H1 (cell line): Measurements from ENCODE around the gene TTF1. TPM values are rescaled to one million over a fixed set of nuclear protein-coding genes. Genes with fewer than 3 reads are reported as not detected.

Source experiments
- CTCF ChIA-PET: fragments of 300-600 bp; sonication (Branson Sonifier 250); formaldehyde crosslinking; loops from one replicate; lab custom pipeline; 2021; ENCODE audit not compliant: partially characterized antibody; lab: Charles Lee
- POLR2A ChIA-PET: fragments of 300-600 bp; sonication (Branson Sonifier 250); formaldehyde crosslinking; loops from one replicate; lab custom pipeline; 2021; ENCODE audit warnings: inconsistent platforms; ENCODE audit not compliant: partially characterized antibody; lab: Charles Lee
- DNase-seq, 2 experiments: peaks; one replicate each; pipeline versions ENCODE4 v3.0.0 to v3.0.0-alpha.2; 2010 to 2022; ENCODE audit warnings: low spot score in 2 of 2, low read depth in 1 of 2, mixed read lengths in 1 of 2
- FAIRE-seq: peaks from 2 replicates; lab custom pipeline; 2011; peaks lifted over from hg19 to GRCh38; lab: Jason Lieb, UNC
- H2AFZ ChIP-seq: 2 replicates; pipeline ENCODE4 v1.8.1; 2012; ENCODE audit warnings: low read length, inconsistent platforms
- H2AK5ac ChIP-seq: 2 replicates; pipeline ENCODE4 v1.6.1; 2013; ENCODE audit warnings: low read depth, low read length
- H2BK120ac ChIP-seq: replicated peaks from 2 replicates; pipeline ENCODE3; 2013; ENCODE audit warnings: low read depth, low read length, inconsistent platforms
- H2BK12ac ChIP-seq: 2 replicates; pipeline ENCODE4 v1.6.1; 2013; ENCODE audit warnings: low read depth, low read length
- H2BK15ac ChIP-seq: 2 replicates; pipeline ENCODE4 v1.6.1; 2013; ENCODE audit warnings: low read length
- H2BK20ac ChIP-seq: 2 replicates; pipeline ENCODE4 v1.6.1; 2013; ENCODE audit warnings: low read length
- H2BK5ac ChIP-seq: 2 replicates; pipeline ENCODE4 v1.6.1; 2013; ENCODE audit warnings: low read depth, low read length
- H3K14ac ChIP-seq: 2 replicates; pipeline ENCODE4 v1.6.1; 2013; ENCODE audit warnings: inconsistent platforms; ENCODE audit not compliant: insufficient read length
- H3K18ac ChIP-seq: 2 replicates; pipeline ENCODE4 v1.6.1; 2013; ENCODE audit warnings: low read length; ENCODE audit errors: extremely low read depth
- H3K23ac ChIP-seq: 2 replicates; pipeline ENCODE4 v1.6.1; 2013; ENCODE audit warnings: inconsistent platforms; ENCODE audit not compliant: insufficient read length
- H3K23me2 ChIP-seq: 2 replicates; pipeline ENCODE4 v1.6.1; 2013; ENCODE audit warnings: low read depth, low read length
- H3K27ac ChIP-seq: 2 replicates; pipeline ENCODE4 v1.6.1; 2011; ENCODE audit warnings: low read depth, low read length, inconsistent platforms
- H3K27me3 ChIP-seq, 4 experiments: replicated peaks in 1 of 4; 1 replicate in 1 of 4; 2 replicates in 3 of 4; pipeline versions ENCODE4 v1.6.1 to v1.8.1; 2011 to 2013; ENCODE audit warnings: low read length in 3 of 4, mild to moderate bottlenecking in 3 of 4, inconsistent platforms in 2 of 4, mixed read lengths in 2 of 4, moderate library complexity in 1 of 4; ENCODE audit not compliant: control insufficient read depth in 3 of 4, insufficient read depth in 3 of 4; ENCODE audit errors: extremely low read depth in 1 of 4
- H3K36me3 ChIP-seq, 4 experiments: 2 replicates each; pipeline versions ENCODE4 v1.6.1 to v1.8.1; 2011 to 2013; ENCODE audit warnings: mild to moderate bottlenecking in 4 of 4, low read length in 3 of 4, moderate library complexity in 2 of 4, control low read depth in 1 of 4, inconsistent platforms in 1 of 4; ENCODE audit not compliant: insufficient read depth in 4 of 4, control insufficient read depth in 2 of 4
- H3K4ac ChIP-seq: replicated peaks from 2 replicates; pipeline ENCODE3; 2013; ENCODE audit warnings: low read length, low read depth, mixed read lengths, inconsistent platforms; ENCODE audit not compliant: insufficient read length
- H3K4me1 ChIP-seq, 4 experiments: replicated peaks in 1 of 4; 1 replicate in 1 of 4; 2 replicates in 3 of 4; pipeline versions ENCODE4 v1.6.1 to v1.8.1; 2011 to 2013; ENCODE audit warnings: low read length in 3 of 4, inconsistent platforms in 2 of 4, mixed read lengths in 1 of 4; ENCODE audit not compliant: insufficient read depth in 4 of 4, control insufficient read depth in 3 of 4
- H3K4me2 ChIP-seq, 2 experiments: 2 replicates each; pipeline versions ENCODE4 v1.6.1 to v1.8.1; 2011 to 2013; ENCODE audit warnings: low read depth in 2 of 2, low read length in 2 of 2, control low read depth in 1 of 2, inconsistent platforms in 1 of 2, mild to moderate bottlenecking in 1 of 2; ENCODE audit not compliant: insufficient read depth in 1 of 2
- H3K4me3 ChIP-seq, 4 experiments: fragments of 200-600, 300-600 bp in 1 of 4; sonication (generic), shearing (Covaris generic), sonication (Bioruptor Twin) in 1 of 4; 2 replicates each; pipeline versions ENCODE4 v1.5.1 to v1.8.1; 2011 to 2016; ENCODE audit warnings: low read length in 4 of 4, low read depth in 3 of 4, control low read depth in 2 of 4, inconsistent platforms in 2 of 4, mild to moderate bottlenecking in 2 of 4, mixed read lengths in 1 of 4, moderate library complexity in 1 of 4; ENCODE audit not compliant: insufficient read depth in 2 of 4; ENCODE audit errors: extremely low read depth in 1 of 4
- H3K56ac ChIP-seq: replicated peaks from 2 replicates; pipeline ENCODE3; 2013; ENCODE audit warnings: low read depth, mild to moderate bottlenecking, mixed read lengths, low read length, inconsistent platforms; ENCODE audit not compliant: insufficient read length
- H3K79me1 ChIP-seq: 2 replicates; pipeline ENCODE4 v1.6.1; 2013; ENCODE audit warnings: low read depth, low read length, control low read depth
- H3K79me2 ChIP-seq, 2 experiments: 2 replicates each; pipeline versions ENCODE4 v1.6.1 to v1.8.1; 2012 to 2013; ENCODE audit warnings: low read length in 2 of 2, mild to moderate bottlenecking in 2 of 2, inconsistent platforms in 1 of 2; ENCODE audit not compliant: insufficient read depth in 2 of 2, control insufficient read depth in 1 of 2
- H3K9ac ChIP-seq, 4 experiments: replicated peaks in 1 of 4; 1 replicate in 1 of 4; 2 replicates in 3 of 4; pipeline versions ENCODE4 v1.6.1 to v1.8.1; 2011 to 2013; ENCODE audit warnings: low read depth in 3 of 4, low read length in 3 of 4, control low read depth in 2 of 4, mild to moderate bottlenecking in 2 of 4, moderate library complexity in 2 of 4, inconsistent platforms in 1 of 4; ENCODE audit errors: extremely low read depth in 1 of 4
- H3K9me3 ChIP-seq, 2 experiments: 2 replicates each; pipeline versions ENCODE4 v1.6.1 to v1.8.1; 2012 to 2013; ENCODE audit warnings: mild to moderate bottlenecking in 2 of 2, moderate library complexity in 2 of 2, control low read depth in 1 of 2, inconsistent platforms in 1 of 2, low read depth in 1 of 2, low read length in 1 of 2, mixed read lengths in 1 of 2; ENCODE audit not compliant: insufficient read depth in 2 of 2
- H4K20me1 ChIP-seq, 2 experiments: replicated peaks in 1 of 2; 2 replicates each; pipeline versions ENCODE3 to v1.8.1; 2011 to 2013; ENCODE audit warnings: inconsistent platforms in 2 of 2, low read length in 2 of 2, mild to moderate bottlenecking in 1 of 2; ENCODE audit not compliant: insufficient read depth in 2 of 2, control insufficient read depth in 1 of 2
- H4K5ac ChIP-seq: 2 replicates; pipeline ENCODE4 v1.6.1; 2013; ENCODE audit warnings: low read length, low read depth, mixed read lengths, inconsistent platforms; ENCODE audit not compliant: insufficient read length
- H4K8ac ChIP-seq: 2 replicates; pipeline ENCODE4 v1.8.0; 2013; ENCODE audit warnings: mild to moderate bottlenecking, moderate library complexity, low read length, inconsistent platforms; ENCODE audit not compliant: insufficient read depth; ENCODE audit errors: extremely low read depth
- H4K91ac ChIP-seq: replicated peaks from 2 replicates; pipeline ENCODE3; 2013; ENCODE audit warnings: low read length, mixed read lengths, inconsistent platforms; ENCODE audit not compliant: insufficient read length
- CREB1 ChIP-seq: IDR thresholded peaks from 2 replicates; pipeline ENCODE4 v1.6.1; 2012; ENCODE audit warnings: inconsistent platforms
- E2F6 ChIP-seq: IDR thresholded peaks from 2 replicates; pipeline ENCODE4 v1.6.1; 2012; ENCODE audit warnings: inconsistent platforms
- HDAC2 ChIP-seq, 2 experiments: fragments of 300-600 bp in 1 of 2; sonication (generic) in 1 of 2; IDR thresholded peaks; 2 replicates each; pipeline ENCODE4 v1.6.1; 2011 to 2012; ENCODE audit warnings: low read depth in 2 of 2, low read length in 2 of 2, mild to moderate bottlenecking in 2 of 2, moderate library complexity in 2 of 2, borderline replicate concordance in 1 of 2, inconsistent platforms in 1 of 2
- JUND ChIP-seq: IDR thresholded peaks from 2 replicates; pipeline ENCODE4 v1.6.1; 2011; ENCODE audit warnings: mild to moderate bottlenecking, improper control_type of control experiment, low read length
- KDM1A ChIP-seq: fragments of 200-600, 300-600 bp; sonication (generic); IDR thresholded peaks from 2 replicates; pipeline ENCODE4 v1.7.1; 2016; ENCODE audit warnings: mild to moderate bottlenecking, low read length, borderline replicate concordance
- NANOG ChIP-seq: IDR thresholded peaks from 2 replicates; pipeline ENCODE4 v1.6.1; 2011; ENCODE audit warnings: low read length, low read depth, mild to moderate bottlenecking, inconsistent platforms; ENCODE audit not compliant: insufficient read depth, poor library complexity, severe bottlenecking
- RAD21 ChIP-seq, 2 experiments: IDR thresholded peaks in 1 of 2; conservative IDR thresholded peaks in 1 of 2; 2 replicates each; pipeline ENCODE4 v1.6.1; 2011; ENCODE audit warnings: low read depth in 2 of 2, low read length in 2 of 2, improper control_type of control experiment in 1 of 2, inconsistent platforms in 1 of 2, mild to moderate bottlenecking in 1 of 2, moderate library complexity in 1 of 2
- WGBS, 2 experiments: shearing (Covaris generic) in 1 of 2; methylation state at CpG; one replicate each; pipeline versions ENCODE4 v1.1.6 to v1.1.7; 2013 to 2015; ENCODE audit warnings: low lambda C conversion rate in 2 of 2, mixed read lengths in 2 of 2, inconsistent platforms in 1 of 2, low coverage in 1 of 2, missing lambda C conversion rate in 1 of 2; ENCODE audit not compliant: insufficient replicate concordance in 2 of 2, insufficient coverage in 1 of 2, insufficient read length in 1 of 2; ENCODE audit errors: extremely low coverage in 1 of 2, missing lambda C conversion rate in 1 of 2; 5-methylcytosine and 5-hydroxymethylcytosine counted together
- polyA plus RNA-seq, 7 experiments: library from polyadenylated mRNA; depleted of rRNA in 3 of 7; stranded (reverse) in 5 of 7; unstranded in 2 of 7; fragments of >200 nt in 5 of 7; fragments of 200-250 nt in 2 of 7; gene quantifications; 1 replicate in 5 of 7; 2 replicates in 1 of 7; 4 replicates in 1 of 7; pipeline versions ENCODE4 v1.2.1 to v1.2.3, GENCODE V29; 2011 to 2013; ENCODE audit warnings: missing spikeins in 2 of 7, mixed read lengths in 2 of 7
- total RNA-seq: library from RNA; stranded (reverse); fragmentation: NEBNext Ultra II Directional; extraction: Animal tissue kit (Norgen Biotek cat#: 25700); gene quantifications from 2 replicates; pipeline ENCODE4 v1.2.1, GENCODE V29; 2021
- TF ChIP-seq, protein P1 (sequence below), 3 experiments: IDR thresholded peaks; 1 replicate in 2 of 3; 2 replicates in 1 of 3; pipeline versions ENCODE4 v1.5.1 to v1.6.1; 2011; ENCODE audit warnings: low read length in 3 of 3, mild to moderate bottlenecking in 3 of 3, inconsistent platforms in 2 of 3, low read depth in 1 of 3, moderate library complexity in 1 of 3; ENCODE audit not compliant: insufficient read depth in 1 of 3; ENCODE audit errors: control extremely low read depth in 1 of 3

The TTF1 gene
- total and polyA plus RNA-seq, 2 of the 8 experiments (the other 6 are each of a cell fraction or from before 2014, with no cell fraction given): 7.8 to 22.2 TPM

DNA sequence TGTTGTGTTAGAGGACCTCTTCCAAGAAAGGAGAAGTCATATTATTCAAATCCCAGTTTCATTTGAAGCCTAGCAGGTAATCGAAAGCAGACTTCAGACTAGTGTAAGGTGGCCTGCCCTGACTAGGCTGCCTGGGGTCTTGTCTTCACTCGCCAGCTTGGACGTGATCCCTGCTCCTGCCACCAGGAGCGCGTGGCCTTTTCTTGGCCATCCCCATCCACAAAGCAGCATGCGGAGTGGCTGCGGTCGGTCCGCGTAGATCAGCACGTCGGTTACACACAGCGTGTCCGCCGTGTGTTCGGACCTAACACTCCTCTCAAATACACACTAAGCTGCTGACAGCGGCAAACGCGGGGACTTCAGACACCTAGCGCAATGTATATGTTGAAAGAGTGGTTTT lies 40.7 kb upstream of the TTF1 start:
- H3K9ac ChIP-seq: no peak overlapping the region
- no peak overlapping the region for H2BK5ac ChIP-seq
- no peaks in the 10 kb centered on the region for H3K79me2 ChIP-seq
- DNase-seq (peak; percentile 5 to 71), FAIRE-seq (no peak)
- H4K8ac ChIP-seq: no peak overlapping the region
- H2BK120ac ChIP-seq: no peak overlapping the region
- no peak overlapping the region for H3K4me2 ChIP-seq
- H3K36me3 ChIP-seq: no peaks in the 10 kb centered on the region
- no peaks in the 10 kb centered on the region for H3K23me2 ChIP-seq
- H2BK20ac ChIP-seq: no peak overlapping the region
- H3K9me3 ChIP-seq: no peaks in the 10 kb centered on the region
- H2AK5ac ChIP-seq: no peak overlapping the region
- H3K27me3 ChIP-seq: peaks cover 0 to 2% (median 0%) of the 10 kb centered on the region in 4 experiments; a peak in 1 of 7 replicates
- peak overlapping the region; percentile 25; the same call in 1 of the 2 replicates for H2AFZ ChIP-seq
- CTCF ChIA-PET: interaction anchor here (0.6 to 5.8 kb wide), 17 partner anchors 8 to 1012 kb away, joined by 3 to 39 read pairs (median 4); partner anchors contain the start of gene CACFD1
- H4K91ac ChIP-seq: no peak overlapping the region
- H3K14ac ChIP-seq: no peak overlapping the region
- H3K27ac ChIP-seq: no peak overlapping the region
- no peak overlapping the region for H3K4ac ChIP-seq
- no peak overlapping the region for H3K18ac ChIP-seq
- no peak overlapping the region for H3K56ac ChIP-seq
- no peak overlapping the region for H2BK15ac ChIP-seq
- no peak overlapping the region for H2BK12ac ChIP-seq
- peaks cover 0 to 2% (median 0%) of the 10 kb centered on the region in 4 experiments; a peak in 1 of 7 replicates for H3K4me1 ChIP-seq
- no peaks in the 10 kb centered on the region for H4K20me1 ChIP-seq
- no peak overlapping the region for H3K4me3 ChIP-seq
- H3K23ac ChIP-seq: no peak overlapping the region
- H3K79me1 ChIP-seq: no peaks in the 10 kb centered on the region
- 66% methylated on average over 20 of the region's 20 CpGs; no CpG with 5 or more reads in 1 of the 2 experiments for WGBS, 2 experiments
- H4K5ac ChIP-seq: no peak overlapping the region
- POLR2A ChIA-PET: interaction anchor here (1.2 kb wide), 1 partner anchor 9 kb away, joined by 3 read pairs; no protein-coding TSS in a partner anchor
- TF ChIP-seq NANOG: no peak
- no peak for TF ChIP-seq KDM1A
- no peak for TF ChIP-seq HDAC2 (IDR thresholded peaks at IDR 0.05; ENCODE audit: borderline replicate concordance in 1 of 2, low read depth in 2 of 2, low read length in 2 of 2)
- TF ChIP-seq E2F6: peak; percentile 43; the same call in 1 of the 2 replicates
- peak; percentile 50; the same call in 1 of the 2 replicates for TF ChIP-seq CREB1
- TF ChIP-seq JUND: no peak
- TF ChIP-seq RAD21 (IDR thresholded peaks at IDR 0.05 in 1 of 2, conservative IDR thresholded peaks at IDR 0.05 in 1 of 2; ENCODE audit: low read depth in 2 of 2, low read length in 2 of 2): peak; percentile 35 to 42; a peak in 3 of 4 replicates
- TF ChIP-seq, protein P1, sequence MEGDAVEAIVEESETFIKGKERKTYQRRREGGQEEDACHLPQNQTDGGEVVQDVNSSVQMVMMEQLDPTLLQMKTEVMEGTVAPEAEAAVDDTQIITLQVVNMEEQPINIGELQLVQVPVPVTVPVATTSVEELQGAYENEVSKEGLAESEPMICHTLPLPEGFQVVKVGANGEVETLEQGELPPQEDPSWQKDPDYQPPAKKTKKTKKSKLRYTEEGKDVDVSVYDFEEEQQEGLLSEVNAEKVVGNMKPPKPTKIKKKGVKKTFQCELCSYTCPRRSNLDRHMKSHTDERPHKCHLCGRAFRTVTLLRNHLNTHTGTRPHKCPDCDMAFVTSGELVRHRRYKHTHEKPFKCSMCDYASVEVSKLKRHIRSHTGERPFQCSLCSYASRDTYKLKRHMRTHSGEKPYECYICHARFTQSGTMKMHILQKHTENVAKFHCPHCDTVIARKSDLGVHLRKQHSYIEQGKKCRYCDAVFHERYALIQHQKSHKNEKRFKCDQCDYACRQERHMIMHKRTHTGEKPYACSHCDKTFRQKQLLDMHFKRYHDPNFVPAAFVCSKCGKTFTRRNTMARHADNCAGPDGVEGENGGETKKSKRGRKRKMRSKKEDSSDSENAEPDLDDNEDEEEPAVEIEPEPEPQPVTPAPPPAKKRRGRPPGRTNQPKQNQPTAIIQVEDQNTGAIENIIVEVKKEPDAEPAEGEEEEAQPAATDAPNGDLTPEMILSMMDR (IDR thresholded peaks at IDR 0.05; ENCODE audit: control extremely low read depth in 1 of 3, insufficient read depth in 1 of 3, low read depth in 1 of 3, low read length in 3 of 3): peak; percentile 62 to 90 (median 87)
